MCF 10A (cell line): ENCODE measurements around the gene RNF11. TPM values are rescaled to one million over a fixed set of nuclear protein-coding genes. Genes with fewer than 3 reads are reported as not detected.
"Not testable (repeated sequence)": the region's sequence is repeated elsewhere in the genome, so short reads cannot be mapped to it uniquely, and the experiment has no call there.

ENCODE experiments used
- BruUV-seq: library from RNA; stranded (reverse); fragments of 400-500 nt; replicated peaks from 2 replicates; lab custom pipeline; 2021; lab: Mats Ljungman, UMichigan
- CTCF ChIA-PET: fragments of 300-600 bp; sonication (Branson Sonifier 250); formaldehyde crosslinking; extraction: SDS; loops from one replicate; lab custom pipeline; 2021; ENCODE audit warnings: antibody characterized with exemption, inconsistent platforms; lab: Yijun Ruan, JAX
- POLR2A ChIA-PET: fragments of 300-600, 350-650 bp; sonication (Branson Sonifier 250); formaldehyde crosslinking; extraction: SDS; loops from one replicate; lab custom pipeline; 2020; ENCODE audit warnings: antibody characterized with exemption, inconsistent platforms; lab: Yijun Ruan, JAX
- DNase-seq: peaks from one replicate; pipeline ENCODE4 v3.0.0-alpha.2; 2018; ENCODE audit not compliant: unreplicated experiment
- H3K27ac Mint-ChIP-seq: one replicate; pipeline ENCODE4 v1.8.0; 2022; ENCODE audit warnings: mild to moderate bottlenecking, low read depth, mixed read lengths; ENCODE audit not compliant: unreplicated experiment
- H3K27me3 Mint-ChIP-seq: one replicate; pipeline ENCODE4 v1.8.0; 2022; ENCODE audit warnings: mixed read lengths; ENCODE audit not compliant: insufficient read depth, unreplicated experiment
- H3K36me3 Mint-ChIP-seq: one replicate; pipeline ENCODE4 v1.8.0; 2022; ENCODE audit warnings: mild to moderate bottlenecking, moderate library complexity, mixed read lengths; ENCODE audit not compliant: insufficient read depth, unreplicated experiment
- H3K4me1 Mint-ChIP-seq: one replicate; pipeline ENCODE4 v1.8.0; 2022; ENCODE audit warnings: mixed read lengths; ENCODE audit not compliant: insufficient read depth, unreplicated experiment
- H3K4me3 Mint-ChIP-seq: one replicate; pipeline ENCODE4 v1.8.0; 2022; ENCODE audit warnings: mild to moderate bottlenecking, moderate library complexity, mixed read lengths; ENCODE audit not compliant: unreplicated experiment
- H3K9me3 Mint-ChIP-seq: one replicate; pipeline ENCODE4 v1.8.0; 2022; ENCODE audit warnings: mixed read lengths; ENCODE audit not compliant: unreplicated experiment
- intact Hi-C: fragments of 100-400 bp; cut with micrococcal nuclease; formaldehyde crosslinking; loops from 2 replicates; pipeline ENCODE4 v1.14.1; 2022
- total RNA-seq: library from RNA; stranded (reverse); gene quantifications from 2 replicates; pipeline ENCODE4 v1.2.3, GENCODE V29; 2022
- TF ChIP-seq, protein P1 (sequence below): fragments of 200-600 bp; IDR thresholded peaks from one replicate; pipeline ENCODE4 v1.8.0; 2022; ENCODE audit warnings: antibody characterized with exemption, mild to moderate bottlenecking; ENCODE audit not compliant: unreplicated experiment

Gene RNF11
- total RNA-seq, 1 experiment from 2014 or later, result 73.1 TPM

DNA sequence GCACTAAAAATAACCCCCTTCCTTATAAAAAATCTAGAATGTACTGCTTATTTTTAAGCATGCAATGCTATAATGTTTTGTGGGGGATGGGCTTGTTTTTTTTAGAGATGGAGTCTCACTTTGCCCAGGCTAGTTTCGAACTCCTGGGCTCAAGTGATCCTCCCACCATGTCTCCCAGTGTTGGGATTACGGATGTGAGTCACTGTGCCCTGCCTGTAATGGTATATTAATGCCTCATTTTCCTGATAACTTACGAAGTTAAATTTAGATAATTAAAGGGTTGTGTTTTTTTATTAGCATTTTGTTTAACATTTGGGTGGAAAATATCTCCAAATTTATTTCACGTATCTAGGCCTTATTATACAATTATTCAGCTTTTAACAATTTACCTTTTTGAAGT, 6.5 kb downstream of the RNF11 start:
- TF ChIP-seq, protein P1, sequence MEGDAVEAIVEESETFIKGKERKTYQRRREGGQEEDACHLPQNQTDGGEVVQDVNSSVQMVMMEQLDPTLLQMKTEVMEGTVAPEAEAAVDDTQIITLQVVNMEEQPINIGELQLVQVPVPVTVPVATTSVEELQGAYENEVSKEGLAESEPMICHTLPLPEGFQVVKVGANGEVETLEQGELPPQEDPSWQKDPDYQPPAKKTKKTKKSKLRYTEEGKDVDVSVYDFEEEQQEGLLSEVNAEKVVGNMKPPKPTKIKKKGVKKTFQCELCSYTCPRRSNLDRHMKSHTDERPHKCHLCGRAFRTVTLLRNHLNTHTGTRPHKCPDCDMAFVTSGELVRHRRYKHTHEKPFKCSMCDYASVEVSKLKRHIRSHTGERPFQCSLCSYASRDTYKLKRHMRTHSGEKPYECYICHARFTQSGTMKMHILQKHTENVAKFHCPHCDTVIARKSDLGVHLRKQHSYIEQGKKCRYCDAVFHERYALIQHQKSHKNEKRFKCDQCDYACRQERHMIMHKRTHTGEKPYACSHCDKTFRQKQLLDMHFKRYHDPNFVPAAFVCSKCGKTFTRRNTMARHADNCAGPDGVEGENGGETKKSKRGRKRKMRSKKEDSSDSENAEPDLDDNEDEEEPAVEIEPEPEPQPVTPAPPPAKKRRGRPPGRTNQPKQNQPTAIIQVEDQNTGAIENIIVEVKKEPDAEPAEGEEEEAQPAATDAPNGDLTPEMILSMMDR, result no peak
- ChIA-PET CTCF (interaction anchor here (0.6 kb wide), 1 partner anchor 152 kb away, joined by 3 read pairs; no protein-coding TSS in a partner anchor), POLR2A (no interaction called here)
- DNase-seq, result no peak
- no peak overlapping the region for H3K4me3 Mint-ChIP-seq
- H3K27me3 Mint-ChIP-seq, result no peaks in the 10 kb centered on the region
- peaks cover 4% of the 10 kb centered on the region for H3K36me3 Mint-ChIP-seq
- peaks cover 33% of the 10 kb centered on the region for H3K4me1 Mint-ChIP-seq
- intact Hi-C loops, result no loop called here
- no peaks in the 10 kb centered on the region for H3K9me3 Mint-ChIP-seq
- no TSS peak for BruUV-seq
- no peak overlapping the region for H3K27ac Mint-ChIP-seq

DNA sequence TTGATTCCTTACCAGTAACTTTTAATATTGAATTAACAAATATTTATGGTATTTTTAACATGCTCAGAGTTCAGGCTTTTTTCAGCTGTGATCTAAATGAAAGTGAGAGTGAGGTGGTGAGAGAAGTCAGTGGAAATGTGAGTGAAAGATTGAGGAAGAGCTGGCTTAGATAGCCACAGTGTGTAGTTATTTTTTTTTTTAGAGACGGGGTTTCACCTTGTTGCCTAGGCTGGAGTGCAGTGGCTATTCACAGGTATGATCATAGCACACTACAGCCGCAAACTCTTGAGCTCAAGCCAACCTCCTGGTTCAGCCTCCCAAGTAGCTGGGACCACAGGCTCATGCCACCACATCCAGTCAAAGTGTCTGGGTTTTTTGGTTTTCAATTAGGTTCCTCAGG, 10.9 kb downstream of the RNF11 start:
- TF ChIP-seq, protein P1, result no peak
- no peaks in the 10 kb centered on the region for H3K9me3 Mint-ChIP-seq
- H3K4me1 Mint-ChIP-seq, result peaks cover 32% of the 10 kb centered on the region
- no peaks in the 10 kb centered on the region for H3K27me3 Mint-ChIP-seq
- peaks cover 6% of the 10 kb centered on the region for H3K36me3 Mint-ChIP-seq
- CTCF ChIA-PET, result interaction anchor here (0.7 to 1.5 kb wide), 3 partner anchors 50 to 1884 kb away, joined by 3 to 4 read pairs (median 3); no protein-coding TSS in a partner anchor
- POLR2A ChIA-PET, result interaction anchor here (1.2 to 5.4 kb wide), 3 partner anchors 9 to 14 kb away, joined by 3 to 33 read pairs (median 3); partner anchors contain the start of gene RNF11
- intact Hi-C loops, result no loop called here
- BruUV-seq, result no TSS peak
- DNase-seq, result no peak
- H3K4me3 Mint-ChIP-seq, result no peak overlapping the region
- no peak overlapping the region for H3K27ac Mint-ChIP-seq

GRCh38 chr1:51247499-51247898, 11.4 kb downstream of the RNF11 start:
- H3K9me3 Mint-ChIP-seq, result peaks cover 3% of the 10 kb centered on the region
- DNase-seq, result no peak
- BruUV-seq, result no TSS peak
- ChIA-PET POLR2A (interaction anchor here (1.2 to 5.4 kb wide), 2 partner anchors 9 to 10 kb away, joined by 3 to 33 read pairs; partner anchors contain the start of gene RNF11), CTCF (interaction anchor here (0.7 to 1.5 kb wide), 2 partner anchors 50 to 819 kb away, joined by 3 to 4 read pairs; no protein-coding TSS in a partner anchor)
- TF ChIP-seq, protein P1, result no peak
- intact Hi-C loops, result no loop called here
- peaks cover 6% of the 10 kb centered on the region for H3K36me3 Mint-ChIP-seq
- H3K4me1 Mint-ChIP-seq, result peaks cover 34% of the 10 kb centered on the region
- H3K27ac Mint-ChIP-seq, result no peak overlapping the region
- H3K4me3 Mint-ChIP-seq, result no peak overlapping the region
- no peaks in the 10 kb centered on the region for H3K27me3 Mint-ChIP-seq

DNA sequence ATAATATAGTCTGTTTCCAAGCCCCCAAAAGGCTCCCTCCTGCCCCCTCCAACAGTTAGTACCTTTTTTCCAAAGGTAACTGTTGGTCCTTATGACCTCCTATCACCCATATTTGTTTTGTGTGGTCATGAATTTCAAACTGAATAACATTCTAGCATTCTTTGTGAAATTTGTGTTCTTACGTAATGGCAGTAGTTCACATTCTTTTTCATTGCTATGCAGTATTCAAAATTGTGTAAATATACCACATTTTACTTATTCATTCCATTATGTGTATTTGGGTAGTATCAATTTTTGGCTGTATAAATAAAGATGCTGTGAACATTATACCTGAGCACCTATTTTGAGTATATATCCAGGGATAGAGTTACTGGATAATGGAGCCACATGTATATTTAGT, 13.4 kb downstream of the RNF11 start:
- H3K27ac Mint-ChIP-seq, result no peak overlapping the region
- H3K27me3 Mint-ChIP-seq, result no peaks in the 10 kb centered on the region
- BruUV-seq, result no TSS peak
- H3K4me3 Mint-ChIP-seq, result no peak overlapping the region
- TF ChIP-seq, protein P1, result no peak
- intact Hi-C loops, result no loop called here
- H3K4me1 Mint-ChIP-seq, result peaks cover 32% of the 10 kb centered on the region
- no peak for DNase-seq
- CTCF ChIA-PET, result interaction anchor here (0.8 kb wide), 1 partner anchor 47 kb away, joined by 3 read pairs; no protein-coding TSS in a partner anchor
- H3K36me3 Mint-ChIP-seq, result peaks cover 11% of the 10 kb centered on the region
- POLR2A ChIA-PET, result interaction anchor here (0.7 to 1.1 kb wide), 2 partner anchors 11 to 13 kb away, joined by 3 to 8 read pairs; partner anchors contain the start of gene RNF11
- H3K9me3 Mint-ChIP-seq, result peaks cover 7% of the 10 kb centered on the region

DNA sequence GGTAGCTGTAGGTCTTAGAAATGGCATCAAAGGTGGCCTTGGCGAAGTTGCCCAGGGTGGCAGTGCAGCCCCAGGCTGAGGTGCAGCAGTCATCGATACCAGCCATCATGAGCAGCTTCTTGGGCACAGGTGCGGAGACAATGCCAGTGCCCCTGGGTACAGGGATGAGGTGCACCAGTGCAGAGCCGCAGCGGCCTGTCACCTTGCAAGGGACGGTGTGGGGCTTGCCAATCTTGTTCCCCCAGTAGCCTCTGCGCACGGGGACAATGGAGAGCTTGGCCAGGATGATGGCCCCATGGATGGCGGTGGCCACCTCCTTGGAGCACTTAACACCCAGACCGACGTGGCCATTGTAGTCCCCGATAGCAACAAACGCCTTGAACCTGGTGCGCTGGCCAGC, 14.7 kb downstream of the RNF11 start:
- H3K27me3 Mint-ChIP-seq, intact Hi-C loops, H3K9me3 Mint-ChIP-seq, DNase-seq, H3K4me3 Mint-ChIP-seq, BruUV-seq, H3K27ac Mint-ChIP-seq: not testable (repeated sequence)
- Mint-ChIP-seq H3K4me1 (peaks cover 35% of the 10 kb centered on the region), H3K36me3 (peaks cover 11% of the 10 kb centered on the region)
- CTCF ChIA-PET, result interaction anchor here (0.7 kb wide), 1 partner anchor 12 kb away, joined by 3 read pairs; no protein-coding TSS in a partner anchor
- POLR2A ChIA-PET, result interaction anchor here (1.1 kb wide), 1 partner anchor 14 kb away, joined by 8 read pairs; the partner anchor contains the start of gene RNF11

- DNase-seq, intact Hi-C loops, H3K27ac Mint-ChIP-seq, H3K4me3 Mint-ChIP-seq, H3K27me3 Mint-ChIP-seq, BruUV-seq, H3K9me3 Mint-ChIP-seq: not testable (repeated sequence)
- Mint-ChIP-seq H3K4me1 (peaks cover 36% of the 10 kb centered on the region), H3K36me3 (peaks cover 11% of the 10 kb centered on the region)
- POLR2A ChIA-PET, result interaction anchor here (1.7 kb wide), 1 partner anchor 10 kb away, joined by 6 read pairs; no protein-coding TSS in a partner anchor
- CTCF ChIA-PET, result interaction anchor here (0.6 kb wide), 1 partner anchor 14 kb away, joined by 3 read pairs; no protein-coding TSS in a partner anchor
Observed at GRCh38 chr1:51251165-51251564, 15.1 kb downstream of the RNF11 start.
